DMS 273 (cell line): ENCODE results near the gene AHDC1.

Experiments used
- DNase-seq: peaks from one replicate; lab custom pipeline; 2025; ENCODE audit not compliant: unreplicated experiment; lab: John Stamatoyannopoulos, UW

AHDC1 gene

DNA sequence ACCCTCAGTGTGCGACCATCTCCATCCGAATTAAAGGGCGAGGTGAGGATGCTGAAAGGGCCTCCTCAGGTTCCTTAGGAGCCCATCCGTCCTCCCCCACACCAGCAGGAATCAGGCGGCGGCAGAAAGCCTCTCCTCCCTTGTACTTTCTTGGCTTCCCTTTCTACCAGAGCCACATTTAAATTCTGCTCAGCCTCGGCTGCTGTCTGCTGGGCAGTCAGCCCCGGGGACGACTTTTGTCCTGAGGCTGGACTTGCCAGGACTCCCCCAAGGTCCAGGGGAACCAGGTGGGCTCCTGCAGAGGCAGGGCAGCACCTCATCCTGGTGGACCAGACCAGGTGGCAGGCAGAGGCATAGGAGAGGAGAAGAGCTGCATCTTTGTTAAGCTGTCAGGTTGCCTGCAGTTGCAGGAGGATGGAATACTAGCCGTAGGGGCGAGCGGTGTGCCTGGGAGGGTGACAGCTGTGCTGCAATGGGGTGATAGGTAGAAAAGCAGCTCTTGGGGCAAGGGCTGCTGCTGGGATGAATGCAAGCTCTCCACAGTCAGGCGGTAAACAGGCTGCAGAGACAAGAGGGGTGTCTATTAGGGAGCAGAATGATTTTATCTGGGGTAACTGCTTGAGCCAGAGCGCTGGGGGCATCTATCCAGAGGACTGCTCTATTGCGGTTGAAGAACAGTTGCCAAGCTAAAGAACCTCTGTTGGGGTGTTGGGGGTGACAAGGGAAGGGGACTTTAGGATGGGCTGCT is 67.8 kb downstream of the AHDC1 start:
- no peak for DNase-seq

DNA sequence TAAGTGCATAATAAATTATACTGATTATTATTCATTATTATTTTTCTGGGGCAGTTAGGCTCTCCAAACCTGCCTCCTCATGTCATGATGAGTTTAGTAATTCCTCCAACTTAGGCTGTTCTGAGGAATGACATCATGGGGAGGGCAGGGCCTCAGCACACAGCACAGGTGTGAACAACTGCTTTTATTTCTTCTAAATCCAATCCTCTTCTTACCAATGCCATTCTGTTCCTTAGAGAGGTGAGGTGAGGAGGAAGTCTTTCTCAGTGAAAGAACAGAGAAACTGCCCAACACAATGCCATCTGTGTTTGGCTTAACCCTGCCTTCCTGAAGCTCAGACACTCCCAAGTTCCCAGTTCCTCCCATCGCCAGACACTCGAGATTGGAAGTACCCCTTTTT is 68.6 kb downstream of the AHDC1 start:
- no peak for DNase-seq

- DNase-seq = no peak
Measured at GRCh38 chr1:27531959-27532685, 71.8 kb downstream of the AHDC1 start.

- DNase-seq = no peak
Measured at GRCh38 chr1:27530192-27530591, 73.8 kb downstream of the AHDC1 start.

DNA sequence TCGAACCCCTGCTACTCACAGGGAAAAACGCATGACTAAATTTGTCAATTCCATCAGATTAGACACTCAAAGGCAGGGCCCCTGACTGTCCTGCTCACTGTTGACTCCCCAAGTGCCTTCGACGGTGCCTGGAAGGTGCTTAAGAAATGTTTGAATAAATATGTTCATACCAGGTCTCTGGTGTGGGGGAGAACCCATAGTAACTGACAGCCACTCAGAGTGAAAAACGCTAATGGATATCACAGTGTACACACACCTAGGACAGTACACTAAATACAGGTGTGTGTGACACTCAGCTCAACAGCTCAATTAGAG is 74.3 kb downstream of the AHDC1 start:
- DNase-seq = no peak

DNA sequence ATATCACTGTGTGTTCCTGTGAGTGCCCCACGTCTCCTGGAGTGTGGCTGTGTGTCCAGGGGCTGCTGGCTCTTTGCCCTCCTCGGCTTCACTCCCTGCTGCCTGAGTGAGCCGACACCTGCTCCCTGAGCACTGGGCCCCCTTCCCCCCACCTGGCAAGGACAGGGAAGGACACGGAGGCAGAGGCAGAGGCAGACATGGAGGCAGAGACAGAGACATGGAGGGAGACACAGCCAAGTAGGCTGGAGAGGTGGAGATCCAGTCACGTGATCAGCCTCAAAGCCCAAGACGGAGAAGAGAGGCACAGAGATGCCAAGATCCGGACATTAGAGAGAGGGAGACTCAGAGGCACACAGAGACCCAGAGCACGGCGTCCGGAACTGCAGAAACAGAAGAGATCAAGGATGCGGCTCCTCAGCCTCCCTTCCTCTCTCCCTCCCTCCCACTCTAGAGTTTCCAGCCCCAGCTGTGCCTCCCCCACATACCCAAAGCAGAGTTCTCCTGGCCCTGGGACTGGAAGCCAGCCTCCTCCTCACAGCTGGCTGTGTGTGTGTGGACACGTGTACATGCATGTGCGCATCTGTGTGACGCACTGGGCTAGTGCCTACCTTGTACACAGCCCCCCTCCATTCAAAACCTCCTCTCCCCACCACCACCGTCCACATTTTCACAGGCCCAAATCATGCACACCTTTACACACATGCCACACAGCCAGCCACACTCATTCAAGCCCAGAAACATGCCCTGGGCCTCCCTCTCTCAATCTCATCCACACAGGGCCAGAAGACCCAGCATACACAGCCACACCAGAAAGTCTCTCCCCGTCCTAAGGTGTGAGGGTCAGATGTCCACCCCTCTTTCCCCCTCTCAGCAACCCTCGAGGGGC is 74.9 kb downstream of the AHDC1 start:
- DNase-seq = peak; percentile 93

DNA sequence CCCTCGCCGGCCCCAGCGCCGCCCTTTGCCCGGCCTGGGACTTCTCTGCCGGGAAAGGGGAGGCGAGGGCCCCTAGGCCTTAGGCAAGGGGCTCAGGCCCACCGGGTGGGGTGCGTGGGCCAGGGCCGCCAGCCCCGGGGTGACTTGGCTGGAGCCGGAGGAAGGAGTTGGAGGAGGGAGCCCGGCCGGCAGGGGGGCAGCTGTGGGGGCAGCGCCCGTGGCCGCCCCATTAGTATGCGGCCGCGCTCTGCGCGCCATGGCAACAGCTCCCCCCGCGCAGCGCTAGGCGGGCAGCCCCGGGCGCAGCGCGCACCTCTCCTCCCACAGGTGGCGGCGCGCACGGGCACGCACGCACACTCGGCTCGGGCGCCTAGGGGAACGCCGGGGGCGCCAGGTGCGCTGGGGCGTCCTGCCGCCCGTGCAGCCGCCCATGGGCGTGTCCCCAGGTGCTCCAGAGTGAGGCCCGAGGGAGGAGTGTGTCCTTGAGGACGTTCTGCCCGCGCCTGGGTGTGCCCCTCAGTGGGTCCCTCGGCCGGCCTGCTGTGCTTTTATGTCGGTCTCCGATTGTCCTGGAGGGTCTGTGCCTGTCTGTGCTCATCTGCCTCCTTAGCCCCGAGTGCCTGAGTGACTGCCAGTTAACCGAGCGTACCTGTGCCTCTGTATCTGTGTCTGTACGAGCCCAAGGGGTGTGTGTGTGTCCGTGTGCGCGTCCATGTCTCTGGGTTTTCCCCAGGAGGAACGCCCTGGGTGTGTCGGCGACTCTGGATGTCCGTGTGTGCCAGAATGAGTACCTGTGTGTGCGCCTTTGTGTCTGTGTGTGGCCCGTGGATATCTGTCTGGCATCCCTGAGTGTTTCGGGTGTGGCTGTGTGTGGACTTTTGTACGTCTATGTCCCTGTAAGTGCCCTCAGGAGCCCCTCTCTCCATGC is 75.8 kb downstream of the AHDC1 start:
- DNase-seq = peak; percentile 94

- DNase-seq = peak; percentile 99
Measured at GRCh38 chr1:27527223-27527889, 76.6 kb downstream of the AHDC1 start.

- peak; percentile 73 for DNase-seq
Measured at GRCh38 chr1:27526569-27527222, 77.2 kb downstream of the AHDC1 start.

GRCh38 chr1:27525296-27526272 is 78.4 kb downstream of the AHDC1 start:
- peak; percentile 97 for DNase-seq

DNA sequence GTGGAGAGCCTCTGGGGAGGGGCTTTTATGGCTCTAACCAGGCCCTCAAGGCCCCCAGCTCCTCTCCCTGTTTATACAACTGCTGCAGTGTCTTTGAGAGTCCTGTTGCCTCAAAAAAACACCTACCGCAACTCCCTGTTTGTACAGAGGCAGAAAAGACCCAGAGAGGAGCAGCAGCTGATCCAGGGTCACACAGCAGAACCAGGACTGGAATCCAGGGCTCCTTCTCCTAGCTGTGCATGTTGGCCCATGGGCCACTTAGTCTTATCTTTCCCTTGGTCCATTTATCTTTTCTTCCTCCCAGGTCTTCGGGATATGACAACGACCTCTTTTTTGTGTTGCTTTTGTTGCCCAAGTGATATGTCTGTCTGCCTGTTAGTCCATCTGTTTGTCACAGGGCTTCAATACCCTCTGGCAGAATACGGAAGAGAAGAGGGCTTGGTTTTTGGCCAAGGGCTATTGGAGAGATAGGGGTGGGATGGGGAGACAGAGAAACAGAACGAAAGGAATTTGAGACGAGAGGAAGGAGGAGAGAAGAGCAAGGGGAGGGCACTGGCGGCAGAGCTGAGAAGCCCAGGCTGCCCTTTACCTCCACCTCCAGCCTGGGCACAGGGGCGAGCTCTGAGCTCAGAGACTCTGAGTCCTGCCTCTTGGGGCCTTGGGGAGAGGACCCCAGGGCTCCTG is 80.5 kb downstream of the AHDC1 start:
- DNase-seq = peak; percentile 72

DNA sequence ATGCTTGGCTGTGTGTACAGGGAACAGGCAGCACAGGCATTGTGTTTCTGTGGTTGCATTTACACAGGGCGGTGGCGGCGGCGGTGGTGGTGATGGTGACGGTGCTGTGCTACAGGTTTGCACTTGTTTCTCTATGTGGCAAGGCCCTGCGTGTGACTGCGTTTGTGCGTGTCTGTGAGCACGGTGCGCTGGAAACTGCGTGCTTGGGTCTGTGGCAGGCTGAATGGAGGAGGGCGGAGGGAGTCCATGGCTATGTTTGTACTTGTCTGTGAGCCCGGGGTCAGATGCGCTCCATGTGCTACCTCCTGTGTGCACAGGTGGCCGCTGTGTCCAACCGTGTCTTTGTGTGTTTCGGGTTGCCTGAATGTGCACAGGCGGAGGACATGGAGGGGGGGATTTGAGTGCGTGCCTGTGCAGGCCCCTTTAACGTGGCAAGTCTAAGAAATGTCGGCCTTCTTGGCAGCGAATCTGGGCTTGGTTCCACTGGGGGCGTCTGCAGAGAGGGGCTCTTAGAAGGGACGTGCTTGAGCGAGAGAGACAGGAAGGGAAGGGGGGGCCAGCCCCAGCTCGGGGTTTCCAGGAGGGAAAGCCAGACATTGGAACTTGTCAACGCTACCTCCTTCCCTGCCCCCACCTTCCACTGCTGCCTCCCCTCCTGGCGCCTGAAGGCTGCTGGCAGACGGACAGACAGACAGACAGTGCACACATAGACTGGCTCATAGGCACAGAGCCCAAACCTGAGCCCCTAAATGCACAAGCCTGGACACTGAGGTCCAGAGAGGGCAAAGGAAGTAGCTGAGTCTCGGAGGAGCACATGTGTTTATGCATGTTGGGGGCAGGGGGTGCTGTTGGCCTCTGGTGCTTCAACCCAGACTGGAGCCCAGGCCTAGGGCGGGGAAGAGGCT is 81.3 kb downstream of the AHDC1 start:
- peak; percentile 94 for DNase-seq

DNA sequence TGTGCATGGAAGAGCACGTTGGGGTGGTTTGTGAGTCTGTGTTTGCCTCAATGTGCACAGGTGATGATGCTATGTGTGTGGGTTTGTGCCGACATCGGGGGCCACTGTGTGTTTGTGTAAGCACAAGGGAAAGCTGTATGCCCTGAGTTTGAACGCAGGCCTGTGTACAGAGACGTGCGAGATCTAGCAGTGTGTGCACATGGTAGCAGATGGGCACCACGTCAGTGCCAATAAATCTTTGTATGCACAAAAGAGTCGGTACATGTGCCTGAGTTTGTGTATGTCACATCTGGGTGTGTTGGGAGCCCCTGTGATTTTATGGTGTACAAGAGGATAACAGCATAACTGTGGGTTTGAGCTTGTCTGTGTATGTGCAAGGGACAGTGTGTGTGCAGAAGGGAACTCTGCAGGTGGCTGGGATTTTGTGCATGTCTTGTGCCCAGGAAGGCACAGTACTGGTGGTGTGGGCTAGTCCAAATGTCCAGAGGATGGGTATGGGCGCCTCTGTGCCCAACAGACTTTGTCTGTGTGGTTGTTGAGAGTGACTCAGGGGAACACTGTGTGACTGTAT is 82.0 kb downstream of the AHDC1 start:
- peak; percentile 85 for DNase-seq

- DNase-seq = peak; percentile 94
Measured at GRCh38 chr1:27521336-27521831, 82.6 kb downstream of the AHDC1 start.

DNA sequence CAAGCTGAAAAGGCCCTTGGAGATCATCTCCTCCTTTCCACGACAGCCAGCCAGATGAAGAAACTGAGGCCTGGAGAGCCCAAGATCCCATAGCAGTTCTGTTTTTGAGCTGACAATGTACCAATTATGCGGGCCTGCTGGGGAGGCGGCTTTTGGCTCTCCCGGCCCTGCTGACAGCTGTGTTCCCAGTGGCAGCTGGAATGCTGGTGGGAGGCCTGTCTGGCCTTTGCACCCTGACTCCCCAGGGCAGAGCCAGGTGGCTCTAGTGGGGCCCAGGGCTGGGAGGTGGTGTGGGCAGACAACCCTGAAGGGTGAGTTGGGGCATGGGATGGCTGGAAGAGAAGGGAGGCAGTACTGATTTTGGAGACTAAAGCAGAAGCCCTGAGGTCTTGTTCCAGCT is 83.3 kb downstream of the AHDC1 start:
- peak; percentile 93 for DNase-seq
